ENCODE data around the gene FCAMR.
"Not testable (repeated sequence)": the region's sequence is repeated elsewhere in the genome, so short reads cannot be mapped to it uniquely, and the experiment has no call there.

The FCAMR gene

DNA sequence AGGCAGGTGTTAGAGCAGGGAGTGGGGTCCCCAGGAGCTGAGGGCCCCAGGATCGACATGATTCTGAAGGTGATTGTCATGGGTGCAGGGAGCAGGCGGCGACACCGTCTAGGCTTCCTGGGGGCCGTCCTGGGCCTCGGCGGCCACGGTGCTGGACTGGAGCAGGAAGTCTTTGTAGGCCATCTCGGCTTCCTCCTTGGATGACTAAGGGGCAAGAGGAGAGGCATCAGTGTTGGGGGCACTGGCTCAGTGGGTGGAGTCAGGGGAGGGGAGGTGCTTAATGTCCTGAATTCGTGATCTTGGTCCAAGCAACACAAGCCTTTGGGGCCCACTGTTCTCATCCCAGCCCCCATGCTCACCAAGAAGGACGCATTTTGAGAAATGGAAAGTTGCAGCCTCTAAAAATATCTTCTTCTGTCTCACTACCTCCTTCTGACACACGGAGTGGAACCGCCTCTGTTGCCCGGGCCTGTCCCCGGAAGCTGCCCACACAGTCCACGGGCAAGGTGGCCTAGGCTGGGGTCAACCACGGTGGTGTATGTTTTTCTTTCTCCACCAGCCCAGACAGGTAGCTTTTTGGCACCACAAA, 40.0 kb downstream of the FCAMR start:
- no peak for DNase-seq

DNA sequence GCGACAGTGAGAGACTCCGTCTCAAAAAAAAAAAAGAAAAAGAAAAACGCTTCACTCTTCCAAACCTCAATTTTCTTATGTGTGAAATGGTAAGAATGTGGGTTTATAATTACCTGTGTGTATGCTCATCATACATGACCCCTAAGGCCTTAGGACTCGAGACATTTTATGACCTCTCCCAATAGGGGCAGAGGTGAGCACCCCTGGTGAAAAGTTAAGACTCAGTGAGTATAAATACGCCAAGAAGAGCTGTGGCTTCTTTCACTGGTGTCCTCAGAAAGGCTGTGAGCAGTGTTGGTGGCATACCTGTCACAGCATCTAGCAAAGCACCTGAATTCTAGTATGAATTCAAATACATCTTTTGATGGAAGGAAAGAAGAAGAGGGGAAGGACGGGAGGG, 40.7 kb downstream of the FCAMR start:
- DNase-seq = no peak

DNA sequence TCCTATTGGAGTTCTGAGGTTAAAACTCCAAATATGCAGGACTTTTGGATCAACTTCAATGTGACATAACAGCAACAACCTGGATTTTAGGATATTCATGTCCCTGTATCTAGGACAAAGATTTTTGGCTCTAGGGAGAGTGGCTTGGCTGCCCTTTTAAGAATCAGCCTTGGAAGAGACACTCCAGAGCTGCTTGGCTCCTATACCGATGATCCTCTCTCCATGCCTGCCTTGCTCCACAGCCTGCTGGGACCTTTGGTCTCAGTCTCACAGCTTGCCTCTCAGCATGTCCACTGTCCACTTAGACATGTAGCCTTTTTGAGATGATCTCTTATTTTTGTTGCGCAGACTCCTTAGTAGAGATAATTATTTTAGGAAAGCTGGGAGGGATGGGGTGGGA, 44.0 kb downstream of the FCAMR start:
- no peak for DNase-seq

DNA sequence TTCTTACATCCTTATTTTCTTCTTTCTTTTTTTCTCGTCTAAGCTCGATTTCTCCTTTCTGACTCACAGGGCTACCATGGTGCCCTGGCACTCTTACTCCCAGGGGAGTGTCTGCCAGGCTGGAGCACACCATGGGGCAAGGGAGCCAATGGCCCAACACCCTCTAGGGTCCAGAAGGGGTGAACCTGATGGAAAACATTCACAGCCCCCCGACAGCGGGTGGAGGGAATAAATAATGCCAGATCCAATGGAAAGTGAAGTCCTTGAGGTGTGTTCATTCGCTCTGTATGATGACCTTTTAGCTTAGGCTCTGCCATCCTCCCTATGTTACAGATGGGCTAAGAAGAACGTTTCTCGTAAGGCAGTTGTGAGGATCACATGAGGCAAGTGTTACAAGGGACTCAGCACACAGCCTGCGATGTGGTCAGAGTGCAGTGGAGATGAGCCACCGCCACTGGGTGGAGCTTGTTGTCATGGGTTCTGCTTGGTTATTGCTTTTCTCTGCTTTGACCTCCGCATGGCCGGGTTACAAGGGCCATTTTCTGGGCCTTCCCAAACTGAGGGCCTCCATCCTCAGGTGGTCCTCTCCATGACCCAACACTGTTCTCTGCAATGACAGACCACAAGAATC, 45.0 kb downstream of the FCAMR start:
- peak; percentile 49 for DNase-seq

DNA sequence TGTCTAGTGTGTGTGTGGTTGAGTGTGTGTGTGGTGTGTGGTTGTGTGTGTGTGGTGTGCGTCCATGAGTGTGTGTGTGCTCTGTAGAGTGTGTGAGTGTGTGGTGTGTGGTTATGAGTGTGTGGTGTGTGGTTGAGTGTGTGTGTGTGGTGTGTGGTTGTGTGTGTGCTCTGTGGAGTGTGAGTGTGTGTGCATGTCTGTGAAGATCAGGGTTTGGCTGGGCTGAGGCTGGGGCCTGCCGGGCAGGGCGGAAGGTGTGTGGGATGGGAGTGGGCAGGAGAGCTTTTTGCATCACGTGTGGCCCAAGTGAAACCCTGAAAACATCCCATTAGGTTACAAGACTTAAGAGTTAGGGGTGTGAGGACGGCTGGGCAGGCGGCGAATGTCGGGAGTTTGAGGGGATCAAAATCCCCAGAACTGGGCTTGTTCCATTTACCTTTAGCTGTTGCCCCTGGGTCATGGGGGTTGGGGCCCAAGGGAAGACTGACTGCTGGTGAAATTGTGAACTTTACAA, 45.6 kb downstream of the FCAMR start:
- no peak for DNase-seq

DNA sequence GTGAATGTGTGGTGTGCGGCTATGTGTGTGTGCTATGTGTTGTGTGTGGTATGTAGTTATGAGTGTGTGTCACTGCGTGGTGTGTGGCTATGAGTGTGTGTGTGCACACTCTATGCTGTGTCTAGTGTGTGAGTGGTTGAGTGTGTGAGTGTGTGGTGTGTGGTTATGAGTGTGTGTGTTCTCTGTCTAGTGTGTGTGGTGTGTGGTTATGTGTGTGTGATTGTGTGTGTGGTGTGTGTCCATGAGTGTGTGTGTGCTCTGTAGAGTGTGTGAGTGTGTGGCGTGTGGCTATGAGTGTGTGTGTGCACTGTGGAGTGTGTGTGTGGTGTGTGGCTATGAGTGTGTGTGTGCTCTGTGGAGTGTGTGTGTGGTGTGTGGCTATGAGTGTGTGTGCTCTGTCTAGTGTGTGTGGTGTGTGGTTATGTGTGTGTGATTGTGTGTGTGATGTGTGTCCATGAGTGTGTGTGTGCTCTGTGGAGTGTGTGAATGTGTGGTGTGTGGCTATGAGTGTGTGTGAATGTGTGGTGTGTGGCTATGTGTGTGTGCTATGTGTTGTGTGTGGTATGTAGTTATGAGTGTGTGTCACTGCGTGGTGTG, 46.2 kb downstream of the FCAMR start:
- DNase-seq = not testable (repeated sequence)

DNA sequence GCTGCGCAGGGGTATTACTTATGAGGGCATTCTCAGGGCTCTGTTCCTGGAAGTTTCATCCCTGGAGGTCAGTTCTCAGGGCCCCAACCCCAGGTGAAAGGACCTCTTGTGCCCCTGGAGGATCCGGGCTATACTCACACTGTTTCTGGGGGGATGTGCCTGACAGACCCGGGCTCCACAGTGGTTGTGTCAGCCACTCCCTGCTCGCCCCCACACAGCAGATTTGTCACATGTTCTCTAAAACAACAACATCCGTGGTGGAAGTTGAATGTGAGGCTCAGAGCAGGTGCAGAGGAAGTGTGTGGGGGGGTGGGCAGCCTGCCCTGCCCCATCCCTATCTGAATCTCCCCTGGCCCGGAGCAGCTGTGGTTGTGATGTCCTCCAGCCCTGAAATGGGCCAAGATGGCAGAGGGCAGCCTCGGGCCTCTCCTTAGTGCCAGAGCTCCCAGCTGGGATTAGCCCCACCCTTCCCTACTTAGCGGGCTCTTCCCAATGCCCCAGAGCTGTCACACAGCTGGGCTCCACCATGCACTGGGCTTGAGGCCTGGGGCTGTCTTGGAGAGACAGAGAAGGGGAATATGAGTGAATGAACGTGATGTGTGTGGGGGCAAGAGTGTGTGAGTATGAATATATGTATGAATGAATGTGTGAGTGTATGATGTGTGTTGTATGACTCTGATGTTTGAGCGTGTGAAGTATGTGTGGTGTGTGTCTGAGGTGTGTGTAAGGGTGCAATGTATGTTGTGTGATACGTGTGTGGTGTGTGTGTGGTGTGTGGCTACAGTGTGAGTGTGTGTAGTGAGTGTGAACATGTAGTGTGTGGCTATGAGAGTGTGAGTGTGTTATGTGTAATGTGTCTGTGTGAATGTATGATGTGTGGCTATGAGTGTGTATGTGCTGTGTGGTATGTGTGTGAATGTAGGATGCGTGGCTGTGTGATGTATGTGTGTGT, 47.0 kb downstream of the FCAMR start:
- peak; percentile 64 for DNase-seq

DNA sequence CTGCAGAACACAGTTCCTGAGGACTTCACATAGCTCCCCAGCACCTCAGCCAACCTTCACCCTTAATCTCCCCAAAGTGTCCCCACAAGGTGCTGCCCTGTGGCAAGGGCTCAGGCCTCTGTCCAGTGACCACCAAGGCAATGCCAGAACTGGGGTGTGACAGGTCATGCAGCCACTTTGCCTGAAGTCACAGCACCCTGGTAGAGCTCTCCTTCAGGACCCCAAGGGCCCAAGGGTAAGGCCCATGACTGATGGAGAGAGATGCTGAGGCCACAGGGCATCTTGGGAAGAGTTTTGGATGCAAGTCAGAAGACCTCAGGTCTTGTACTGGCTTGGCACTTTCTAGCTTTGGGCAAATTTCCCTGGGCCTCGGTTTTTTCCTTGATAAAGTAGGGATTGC, 47.7 kb downstream of the FCAMR start:
- no peak for DNase-seq

DNA sequence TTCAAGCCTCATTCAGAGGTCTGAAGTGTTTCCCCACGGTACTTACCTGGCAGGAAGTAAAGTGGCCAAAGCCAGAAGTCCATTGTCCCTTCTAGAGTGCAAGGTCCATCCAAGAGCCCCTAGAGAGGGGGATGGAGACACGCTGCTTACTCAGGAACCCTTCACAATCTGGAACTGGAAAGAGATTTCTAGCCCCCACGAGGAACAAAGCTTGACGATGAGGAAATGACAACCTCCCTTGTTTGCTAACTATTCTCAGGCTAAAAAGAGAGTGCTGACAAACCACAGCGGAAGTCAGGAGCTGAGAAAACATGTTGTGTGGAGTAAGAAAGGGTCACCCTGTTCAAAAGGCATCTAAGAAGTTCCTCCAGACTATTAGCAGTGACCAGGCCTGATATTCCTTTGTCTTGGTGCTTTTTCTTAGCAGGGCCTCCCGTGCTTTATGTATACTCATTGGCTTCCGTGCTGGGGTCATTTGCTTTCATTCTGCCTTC, 48.4 kb downstream of the FCAMR start, which contains the start of gene FCMR:
Gene FCMR (minus strand): TSS at position 170 of the 494 bp plus-strand sequence. CDS start 87 bp downstream, at position 83.
- peak; percentile 39 for DNase-seq

DNA sequence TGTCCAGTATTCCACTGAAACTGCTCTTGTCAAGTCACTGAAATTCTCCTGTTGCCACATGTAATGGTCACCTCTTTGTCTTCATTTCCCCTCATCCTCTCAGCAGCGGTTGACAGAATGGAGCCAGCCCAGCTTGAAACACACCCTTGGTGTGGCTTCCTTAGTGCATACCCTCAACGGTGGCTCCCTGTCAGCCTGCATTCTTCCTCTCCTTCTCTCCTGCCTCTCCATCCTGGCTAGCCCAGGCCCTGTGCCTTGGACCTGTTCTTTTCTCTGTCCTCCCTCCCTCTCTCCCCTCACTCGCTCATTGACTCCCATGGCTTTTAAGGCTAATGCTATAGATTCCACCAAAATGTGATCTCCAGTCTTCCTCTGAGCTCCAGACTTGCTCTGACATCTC, 52.2 kb downstream of the FCAMR start:
- DNase-seq = no peak

DNA sequence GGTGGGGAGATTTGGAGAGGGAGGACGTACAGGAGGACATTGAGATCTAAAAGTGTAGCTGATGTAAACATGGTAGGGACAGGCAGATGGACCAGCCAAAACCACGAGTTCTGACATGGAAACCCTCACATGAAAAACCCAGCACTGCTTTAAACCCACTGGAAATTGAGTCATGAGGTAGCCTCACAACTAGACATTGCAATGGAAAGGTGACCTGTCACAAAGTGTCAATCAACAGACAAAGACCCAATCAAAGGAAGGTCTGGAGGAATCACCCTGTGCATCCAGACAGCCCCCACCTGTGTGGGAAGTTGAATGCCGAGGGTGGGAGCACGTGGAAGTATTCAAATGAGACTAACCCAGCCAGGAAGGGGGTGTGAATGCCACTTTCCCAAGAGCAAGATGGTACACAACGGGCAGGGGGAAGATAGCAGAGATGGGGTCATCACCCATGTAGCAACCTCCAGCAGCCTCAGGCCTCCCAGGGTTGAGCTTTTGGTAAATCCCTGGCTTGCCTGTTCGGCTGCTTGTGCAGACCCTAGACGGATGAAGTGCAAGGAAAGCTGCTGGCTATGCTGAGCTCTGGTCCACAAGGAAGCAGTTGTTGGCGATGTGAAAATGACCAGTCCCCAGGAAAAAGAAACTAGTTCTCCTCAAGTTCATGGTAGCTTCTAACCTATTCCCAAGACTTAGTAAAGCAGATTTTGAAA, 54.1 kb downstream of the FCAMR start:
- DNase-seq = no peak

DNA sequence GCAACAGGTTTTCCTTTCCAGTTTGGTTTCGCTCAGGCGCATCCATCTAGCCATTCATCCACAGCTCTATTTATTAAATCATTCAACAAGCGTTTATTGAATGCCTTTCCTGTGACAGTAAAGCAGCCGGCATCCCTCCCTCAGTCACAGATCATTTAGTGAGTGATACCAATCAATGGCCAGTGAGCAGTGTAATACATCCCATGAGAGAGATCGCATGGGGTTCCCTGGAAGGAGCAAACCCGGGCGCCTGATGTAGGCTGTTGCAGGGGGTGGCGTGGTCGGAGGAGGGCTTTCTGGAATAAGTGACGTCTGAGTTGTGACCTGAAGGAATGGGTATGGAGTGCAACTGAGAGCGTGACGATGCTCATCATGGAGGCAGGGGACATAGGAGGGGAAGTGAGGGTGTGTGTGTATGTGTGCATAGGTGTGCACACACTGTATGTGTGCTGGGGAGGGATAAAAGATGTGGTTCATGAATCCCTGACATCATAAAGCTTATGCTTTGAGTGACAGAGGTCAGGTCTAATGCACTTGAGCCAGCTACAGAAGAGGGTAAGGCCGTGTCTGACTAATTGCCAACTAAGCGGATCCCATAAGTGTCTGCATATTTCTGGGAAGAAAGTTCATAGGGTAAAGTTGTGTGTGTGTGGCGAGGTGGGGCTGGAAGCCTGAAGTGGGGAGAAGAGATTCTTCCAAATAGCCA, 55.1 kb downstream of the FCAMR start:
- no peak for DNase-seq

DNA sequence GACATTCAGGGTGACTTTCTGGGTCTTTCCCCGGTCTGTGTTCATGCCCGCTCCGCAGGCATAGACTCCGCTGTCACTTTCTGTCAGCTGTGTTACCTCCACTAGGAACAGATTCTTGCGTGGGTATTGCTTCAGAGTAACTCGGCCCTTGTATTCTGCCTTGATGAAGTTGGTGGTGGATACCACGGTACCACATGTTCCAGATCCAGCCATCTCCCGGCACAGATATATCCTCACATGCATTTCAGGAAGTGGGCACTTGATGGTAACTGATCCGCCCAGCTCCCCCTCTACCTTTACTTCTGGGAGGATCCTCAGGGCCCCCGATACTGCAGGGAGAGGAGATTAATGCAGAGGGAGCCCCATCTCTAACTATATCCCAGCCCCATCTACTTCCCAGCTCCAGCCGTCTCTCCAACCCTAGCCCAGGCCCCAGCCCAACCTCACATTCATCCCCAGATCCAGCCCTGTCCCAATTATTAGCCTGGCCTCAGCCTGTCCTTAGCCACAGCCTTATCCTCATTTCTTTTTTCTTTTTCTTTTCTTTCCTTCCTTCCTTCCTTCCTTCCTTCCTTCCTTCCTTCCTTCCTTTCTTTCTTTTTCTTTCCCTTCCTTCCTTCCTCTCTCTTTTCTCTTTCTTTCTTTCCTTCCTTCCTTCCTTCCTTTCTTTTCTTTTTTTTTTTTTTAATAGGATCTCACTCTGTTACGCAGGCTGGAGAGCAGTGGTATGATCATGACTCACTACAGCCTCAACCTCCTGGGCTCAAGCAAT, 56.3 kb downstream of the FCAMR start:
- DNase-seq = no peak

DNA sequence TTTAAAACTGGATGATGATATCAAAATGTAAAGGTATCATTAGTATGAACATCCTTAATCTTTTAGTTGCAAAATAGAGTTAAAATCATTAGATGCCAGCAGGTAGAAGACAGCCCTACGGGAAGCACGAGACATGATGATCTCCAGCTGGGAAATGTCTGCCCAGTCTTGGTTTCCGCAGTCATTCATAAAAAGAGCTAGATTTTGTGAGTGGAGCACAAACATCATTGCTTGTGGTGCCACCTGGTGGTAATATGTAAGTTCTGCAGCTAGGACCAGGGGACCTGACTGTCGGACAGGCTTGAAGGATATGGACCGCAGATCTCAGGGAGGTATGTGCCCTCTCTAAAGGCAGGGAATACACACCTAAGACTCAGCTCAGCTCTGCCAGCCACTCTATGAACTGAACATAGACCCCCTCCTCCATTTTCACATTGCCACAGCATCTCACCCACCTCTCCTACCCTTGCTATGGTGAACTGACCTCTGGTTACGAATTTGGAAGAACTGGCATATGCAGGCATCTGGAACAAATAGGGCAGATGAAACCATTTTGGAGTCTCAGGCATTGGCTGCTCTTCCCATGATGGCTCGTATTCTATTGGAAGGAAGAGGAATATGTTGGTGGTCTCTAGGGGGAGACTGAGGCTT, 57.7 kb downstream of the FCAMR start:
- DNase-seq = peak; percentile 55

DNA sequence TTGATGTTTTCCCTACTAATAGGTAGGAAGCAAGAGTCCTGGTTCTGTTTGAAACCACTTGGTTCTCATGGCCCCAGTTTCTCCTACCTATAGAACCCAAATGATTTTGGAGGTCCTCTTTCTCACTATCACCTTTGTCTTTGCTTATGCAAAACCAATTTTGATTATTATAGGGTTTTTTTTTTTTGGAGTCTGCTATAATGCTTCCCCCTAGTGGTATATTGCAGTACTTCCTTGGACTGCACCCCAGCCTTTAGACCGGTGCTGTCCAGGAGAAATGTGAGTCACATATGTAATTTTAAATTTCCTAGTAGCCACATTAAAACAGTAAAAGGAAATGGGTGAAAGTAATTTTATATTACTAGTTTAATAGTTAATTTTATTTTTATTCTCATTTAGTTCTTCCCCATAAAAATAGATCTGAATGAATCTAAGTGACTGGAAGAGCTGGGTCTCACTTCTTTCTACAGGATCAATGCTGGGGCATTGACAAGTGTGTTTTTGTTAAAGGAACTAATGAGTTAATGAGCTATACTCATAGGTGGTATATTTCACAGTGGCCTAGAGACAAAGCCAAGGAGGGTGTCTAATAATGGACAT, 59.1 kb downstream of the FCAMR start:
- DNase-seq = no peak

DNA sequence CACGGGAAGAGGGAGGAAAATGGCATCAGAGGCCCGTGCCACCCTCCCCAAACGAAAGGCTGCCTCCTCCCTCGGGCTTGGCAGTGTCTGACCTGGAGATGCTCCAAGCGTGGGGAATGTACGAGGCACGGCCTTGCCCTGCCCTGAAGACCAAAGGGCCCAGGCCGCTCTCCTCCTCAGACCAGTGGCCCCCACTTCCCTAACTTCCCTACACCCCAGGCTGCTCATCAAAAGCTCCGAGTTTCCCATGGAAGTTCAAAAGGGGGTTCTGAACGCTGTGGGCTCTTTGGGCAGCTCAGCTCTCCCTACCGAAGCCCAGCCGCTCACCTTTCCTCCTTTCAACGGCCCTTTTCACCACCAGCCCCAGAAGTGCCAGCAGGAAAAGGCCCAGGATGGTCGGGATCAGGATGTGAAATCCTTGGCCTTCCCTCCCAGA, 60.4 kb downstream of the FCAMR start:
- DNase-seq = no peak

DNA sequence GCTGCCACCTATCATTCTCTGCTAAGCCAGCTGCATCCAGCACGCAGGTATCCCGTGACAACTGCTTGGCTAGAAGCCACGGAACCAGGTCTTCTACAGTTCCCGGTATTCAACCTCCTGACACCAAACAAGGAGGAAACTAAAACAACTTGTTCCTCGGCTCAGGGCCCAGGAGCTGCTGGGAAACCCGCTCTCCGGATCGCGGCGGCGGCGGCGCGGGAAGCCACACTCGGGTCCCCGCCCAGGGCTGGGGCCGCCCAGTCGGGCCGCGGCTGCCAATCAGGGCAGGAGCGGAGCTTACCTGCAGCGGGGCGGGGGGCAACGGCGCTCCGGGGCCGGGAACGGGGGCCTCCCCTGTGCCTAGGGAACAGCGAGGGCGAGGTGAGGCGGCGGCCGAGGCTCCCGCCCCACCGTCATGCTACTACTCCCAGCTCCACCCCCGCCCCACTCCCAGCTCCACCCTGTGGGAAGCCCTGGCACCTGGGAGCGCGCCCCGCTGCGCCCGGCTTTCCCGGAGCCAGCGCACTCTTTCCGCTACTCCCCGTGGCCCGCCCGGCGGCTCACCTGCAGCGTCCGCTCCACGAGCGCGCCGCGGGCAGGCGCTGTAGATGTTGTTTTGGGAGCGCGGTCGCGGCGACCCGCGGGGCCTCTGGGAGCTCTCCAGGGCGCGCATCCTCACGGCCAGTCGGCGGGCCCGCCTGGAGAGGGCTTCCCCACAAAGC, 60.9 kb downstream of the FCAMR start:
- DNase-seq = peak; percentile 58

DNA sequence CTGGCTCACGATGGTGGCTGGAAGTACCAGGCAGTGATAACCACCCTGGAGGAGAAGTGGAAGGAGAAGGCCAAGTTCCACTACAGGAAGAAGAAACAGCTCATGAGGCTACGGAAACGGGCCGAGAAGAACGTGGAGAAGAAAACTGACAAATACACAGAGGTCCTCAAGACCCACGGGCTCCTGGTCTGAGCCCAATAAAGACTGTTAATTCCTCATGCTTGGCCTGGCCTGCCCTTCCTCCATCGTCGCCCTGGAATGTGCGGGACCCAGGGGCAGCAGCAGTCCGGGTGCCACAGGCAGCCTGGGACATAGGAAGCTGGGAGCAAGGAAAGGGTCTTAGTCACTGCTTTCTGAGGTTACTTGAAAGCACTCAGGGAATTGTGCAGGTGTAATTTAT, 62.2 kb downstream of the FCAMR start:
- no peak for DNase-seq
